Transverse colon (tissue), 4 donors: ENCODE measurements around the gene FARP1. TPM values are rescaled to one million over a fixed set of nuclear protein-coding genes. Genes with fewer than 3 reads are reported as not detected.
"Not testable (repeated sequence)": the region's sequence is repeated elsewhere in the genome, so short reads cannot be mapped to it uniquely, and the experiment has no call there.

Source experiments
- DNase-seq: peaks from one replicate; pipeline ENCODE4 v3.0.0-alpha.2; 2019
- H3K27ac ChIP-seq, 4 donors: fragments of 200-600 bp; sonication (generic); 2 replicates each; pipeline ENCODE4 v1.5.1; 2016 to 2018; ENCODE audit warnings: inconsistent platforms in 4 of 4
- H3K27me3 ChIP-seq: fragments of 200-600 bp; sonication (generic); 2 replicates; pipeline ENCODE4 v1.5.1; 2017; ENCODE audit warnings: inconsistent platforms
- H3K36me3 ChIP-seq, 4 donors: fragments of 200-600 bp; sonication (generic); 2 replicates each; pipeline ENCODE4 v1.5.1; 2017 to 2019; ENCODE audit warnings: inconsistent platforms in 4 of 4
- H3K4me1 ChIP-seq, 4 donors: fragments of 200-600 bp; sonication (generic); 2 replicates each; pipeline ENCODE4 v1.5.1; 2017 to 2020; ENCODE audit warnings: inconsistent platforms in 4 of 4
- H3K4me3 ChIP-seq, 4 donors: fragments of 200-600 bp; sonication (generic); 1 replicate in 1 of 4; 2 replicates in 3 of 4; pipeline versions ENCODE4 v1.5.1 to v1.6.1; 2017 to 2019; ENCODE audit warnings: inconsistent platforms in 4 of 4
- H3K9me3 ChIP-seq, 2 donors: fragments of 200-600 bp; sonication (generic); 2 replicates each; pipeline ENCODE4 v1.5.1; 2017 to 2019; ENCODE audit warnings: inconsistent platforms in 2 of 2
- CTCF ChIP-seq, 5 experiments: fragments of 200-600 bp in 3 of 5; fragments of 450-650 bp in 2 of 5; sonication (generic) in 3 of 5; IDR thresholded peaks; 1 replicate in 2 of 5; 2 replicates in 3 of 5; pipeline ENCODE4 v1.5.1; 2016 to 2017; ENCODE audit warnings: antibody characterized with exemption in 5 of 5, inconsistent platforms in 3 of 5, mild to moderate bottlenecking in 2 of 5, moderate library complexity in 1 of 5
- EP300 ChIP-seq: sonication (generic); formaldehyde crosslinking; IDR thresholded peaks from one replicate; pipeline ENCODE4 v1.6.1; 2017; ENCODE audit warnings: antibody characterized with exemption, low read depth
- POLR2A ChIP-seq: fragments of 450-650 bp; IDR thresholded peaks from one replicate; pipeline ENCODE4 v1.6.1; 2016; ENCODE audit warnings: antibody characterized with exemption, mild to moderate bottlenecking, moderate library complexity
- POLR2AphosphoS5 ChIP-seq, 3 donors: sonication (generic); formaldehyde crosslinking; IDR thresholded peaks; one replicate each; pipeline ENCODE4 v1.6.1; 2016; ENCODE audit warnings: antibody characterized with exemption in 3 of 3
- WGBS, 2 donors: methylation state at CpG; one replicate each; pipeline ENCODE4 v1.1.5; 2018; ENCODE audit warnings: low coverage in 1 of 2; 5-methylcytosine and 5-hydroxymethylcytosine counted together
- in situ Hi-C, 4 donors: fragments of 200-750 bp; cut with MboI; loops; one replicate each; pipeline versions ENCODE4 v1.15.0 to v1.15.1; 2017; ENCODE audit warnings: low sequenced_read_pairs in 3 of 4, low pct_ligation_motif_present in 1 of 4, low pct_unique_long_range_greater_than_20kb in 1 of 4
- intact Hi-C: fragments of 100-400 bp; cut with DNase I; formaldehyde crosslinking; loops from one replicate; pipeline ENCODE4 v1.15.1; 2023; ENCODE audit warnings: low total_unique reads
- total RNA-seq, 4 donors: library from RNA; depleted of rRNA; stranded (reverse); fragments of >200 nt; gene quantifications; one replicate each; pipeline ENCODE4 v1.1.0, GENCODE V29; 2016

FARP1 gene
- total RNA-seq, 4 donors from 2014 or later, result 32.8 to 41.8 (median 38.3) TPM

GRCh38 chr13:98411617-98412265, 268.8 kb downstream of the FARP1 start:
- Histone ChIP-seq H3K4me3 (no peak overlapping the region), H3K9me3 (no peaks in the 10 kb centered on the region), H3K36me3 (peaks cover 0 to 2% (median 0%) of the 10 kb centered on the region in 4 donors), H3K27me3 (no peaks in the 10 kb centered on the region), H3K27ac (no peak overlapping the region), H3K4me1 (peaks cover 2 to 9% (median 9%) of the 10 kb centered on the region in 4 donors)
- peak; percentile 20 for DNase-seq
- TF ChIP-seq POLR2A (no peak), EP300 (no peak), POLR2AphosphoS5 (IDR thresholded peaks at IDR 0.05) (no peak), CTCF (IDR thresholded peaks at IDR 0.05) (no peak)
- WGBS, 2 donors, result 67 to 75% methylated on average over 4 to 16 of the region's 16 CpGs
- intact Hi-C loops, result no loop called here
- in situ Hi-C loops, result loop anchor here (10.0 to 25.0 kb wide), 4 partner anchors 257 to 557 kb away; partner anchors contain the start of gene FARP1 (in 2 of the 4)

GRCh38 chr13:98413278-98413677, 270.4 kb downstream of the FARP1 start:
- H3K36me3 ChIP-seq, H3K4me3 ChIP-seq, H3K9me3 ChIP-seq, H3K27ac ChIP-seq, DNase-seq, H3K27me3 ChIP-seq, intact Hi-C loops: not testable (repeated sequence)
- in situ Hi-C loops, result loop anchor here (10.0 to 25.0 kb wide), 4 partner anchors 258 to 558 kb away; partner anchors contain the start of gene FARP1 (in 2 of the 4)
- peaks cover 2 to 13% (median 12%) of the 10 kb centered on the region in 4 donors for H3K4me1 ChIP-seq
- 80 to 91% methylated on average over 3 of the region's 3 CpGs for WGBS, 2 donors

GRCh38 chr13:98413796-98414195, 270.9 kb downstream of the FARP1 start:
- H3K27ac ChIP-seq, result no peak overlapping the region
- WGBS, 2 donors, result 94% methylated on average over 7 of the region's 7 CpGs; no CpG with 5 or more reads in 1 of the 2 donors
- H3K9me3 ChIP-seq, result no peaks in the 10 kb centered on the region
- H3K4me1 ChIP-seq, result peaks cover 2 to 13% (median 12%) of the 10 kb centered on the region in 4 donors
- no peaks in the 10 kb centered on the region for H3K27me3 ChIP-seq
- intact Hi-C loops, result no loop called here
- in situ Hi-C loops, result loop anchor here (10.0 to 25.0 kb wide), 4 partner anchors 259 to 559 kb away; partner anchors contain the start of gene FARP1 (in 2 of the 4)
- TF ChIP-seq EP300, result no peak
- TF ChIP-seq CTCF (IDR thresholded peaks at IDR 0.05), result no peak
- TF ChIP-seq POLR2AphosphoS5 (IDR thresholded peaks at IDR 0.05), result no peak
- TF ChIP-seq POLR2A, result no peak
- DNase-seq, result no peak
- H3K36me3 ChIP-seq, result peaks cover 0 to 2% (median 0%) of the 10 kb centered on the region in 4 donors
- no peak overlapping the region for H3K4me3 ChIP-seq

- in situ Hi-C loops, result loop anchor here (10.0 to 25.0 kb wide), 4 partner anchors 261 to 561 kb away; partner anchors contain the start of gene FARP1 (in 2 of the 4)
- H3K27me3 ChIP-seq, result no peaks in the 10 kb centered on the region
- H3K4me3 ChIP-seq, result no peak overlapping the region
- peaks cover 2 to 13% (median 12%) of the 10 kb centered on the region in 4 donors for H3K4me1 ChIP-seq
- H3K36me3 ChIP-seq, result peaks cover 0 to 2% (median 0%) of the 10 kb centered on the region in 4 donors
- WGBS, 2 donors, result 77 to 86% methylated on average over 5 to 18 of the region's 18 CpGs
- no peak for TF ChIP-seq CTCF (IDR thresholded peaks at IDR 0.05)
- TF ChIP-seq EP300, result no peak
- TF ChIP-seq POLR2A, result no peak
- TF ChIP-seq POLR2AphosphoS5 (IDR thresholded peaks at IDR 0.05), result no peak
- H3K27ac ChIP-seq, result peak overlapping the region in 3 of 4 donors; percentile 29 to 74 (median 61)
- intact Hi-C loops, result no loop called here
- no peak for DNase-seq
- no peaks in the 10 kb centered on the region for H3K9me3 ChIP-seq
Observed at GRCh38 chr13:98415326-98416070, 272.6 kb downstream of the FARP1 start.
